Pons (tissue), 1 donor: ENCODE measurements around the gene STXBP3.
A peak's percentile ranks its signal among the peaks of the same experiment; 100 is the strongest.

Experiments
- DNase-seq: peaks from one replicate; pipeline ENCODE4 v3.0.0-alpha.2; 2016; ENCODE audit warnings: low spot score

Gene STXBP3

GRCh38 chr1:108845446-108845845 is 99.0 kb downstream of the STXBP3 start:
- DNase-seq: no peak

GRCh38 chr1:108845991-108846390 is 99.5 kb downstream of the STXBP3 start:
- no peak for DNase-seq

GRCh38 chr1:108847494-108847893 is 101.0 kb downstream of the STXBP3 start:
- DNase-seq: peak; percentile 27

- DNase-seq: no peak
Observed at GRCh38 chr1:108848806-108849205, 102.3 kb downstream of the STXBP3 start.

GRCh38 chr1:108850929-108851328 is 104.5 kb downstream of the STXBP3 start:
- DNase-seq: no peak

GRCh38 chr1:108851567-108851966 is 105.1 kb downstream of the STXBP3 start:
- DNase-seq: no peak

- DNase-seq: peak; percentile 88
Observed at GRCh38 chr1:108852221-108852975, 105.9 kb downstream of the STXBP3 start.

- DNase-seq: no peak
Observed at GRCh38 chr1:108854221-108855019, 107.9 kb downstream of the STXBP3 start.

- no peak for DNase-seq
Observed at GRCh38 chr1:108856994-108857393, 110.5 kb downstream of the STXBP3 start, which contains the start of gene AKNAD1. Gene AKNAD1, minus strand, starts transcription at chr1:108857094. Its CDS starts 4,430 bp downstream, at chr1:108852664.

- DNase-seq: no peak
Observed at GRCh38 chr1:108858230-108858950, 111.9 kb downstream of the STXBP3 start.
